HG02870 (cell line): Measurements from ENCODE around the gene SNAP47.

Source experiments
- ATAC-seq: cut with Tn5 transposase; IDR thresholded peaks from one replicate; pipeline ENCODE4 v1.9.1; 2021; ENCODE audit warnings: mild to moderate bottlenecking, moderate library complexity; ENCODE audit not compliant: unreplicated experiment

Gene SNAP47

DNA sequence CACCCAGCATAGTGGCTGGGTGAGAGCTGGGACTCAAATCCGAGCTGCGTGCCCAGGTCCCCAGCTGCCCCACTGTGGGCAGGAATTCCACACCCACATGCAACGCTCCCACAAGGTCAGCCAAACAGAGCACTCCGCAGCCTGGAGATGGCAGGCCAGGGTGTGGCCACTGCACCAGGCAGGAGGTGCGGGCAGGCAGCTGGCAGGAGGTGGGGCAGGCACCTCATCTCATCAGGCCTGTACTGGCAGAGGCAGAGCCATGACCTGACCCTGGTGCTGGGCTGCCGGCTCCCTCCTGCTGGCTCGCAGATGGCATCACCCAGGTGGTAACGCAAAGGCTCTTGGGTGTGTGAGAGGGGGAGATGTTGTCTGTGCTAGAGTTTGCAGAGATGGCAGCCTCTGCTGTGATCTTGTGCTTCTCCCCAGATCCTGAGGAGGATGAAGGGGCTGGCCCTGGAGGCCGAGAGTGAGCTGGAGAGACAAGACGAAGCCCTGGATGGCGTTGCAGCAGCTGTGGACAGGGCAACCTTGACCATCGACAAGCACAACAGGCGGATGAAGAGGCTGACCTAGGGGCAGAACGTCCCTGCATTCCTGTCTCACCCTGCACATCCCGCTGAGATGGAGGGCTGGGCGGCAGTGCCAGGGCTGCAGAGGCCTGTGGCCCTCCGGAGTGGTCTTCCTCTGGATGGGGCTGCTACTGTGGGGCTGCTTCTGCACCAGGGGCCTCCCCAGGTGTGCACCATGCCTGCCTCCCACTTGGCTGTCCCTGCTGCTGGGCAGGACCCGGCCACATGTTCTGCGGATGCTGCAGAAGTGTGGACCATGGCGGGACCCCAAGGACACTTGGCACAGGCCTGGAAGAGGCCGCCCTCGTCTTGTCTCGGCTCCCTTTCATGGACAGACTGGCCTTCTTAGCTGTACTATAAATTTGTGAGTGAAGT lies 45.1 kb downstream of the SNAP47 start:
- no peak for ATAC-seq

DNA sequence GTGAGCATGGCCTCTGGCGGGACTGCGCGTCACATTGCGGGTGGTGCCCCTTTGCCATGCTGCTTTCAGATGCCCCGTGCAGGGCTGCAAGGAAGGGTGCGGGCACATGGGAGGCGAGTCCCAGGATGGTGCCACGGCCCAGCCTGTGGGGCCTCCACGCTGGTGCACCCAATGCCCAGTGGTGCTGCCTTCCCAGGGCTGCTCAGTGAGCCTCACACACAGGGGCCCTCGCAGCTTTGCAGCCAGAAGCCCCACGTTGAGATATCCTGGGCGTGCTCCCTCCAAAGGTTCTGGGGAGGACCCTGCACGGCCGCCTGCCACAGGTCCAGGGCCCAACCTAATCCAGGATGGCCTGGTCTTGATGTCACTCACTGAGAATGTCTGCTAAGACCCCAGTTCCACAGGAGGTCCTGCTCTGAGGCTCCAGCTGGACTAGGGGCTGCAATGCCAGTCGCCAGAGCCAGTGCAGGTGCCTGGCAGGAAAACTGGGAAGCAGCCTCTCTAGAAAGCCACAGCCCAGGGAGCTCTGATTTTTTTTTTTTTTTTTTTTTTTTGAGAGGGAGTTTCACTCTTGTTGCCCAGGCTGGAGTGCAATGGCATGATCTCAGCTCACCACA lies 46.2 kb downstream of the SNAP47 start:
- no peak for ATAC-seq

DNA sequence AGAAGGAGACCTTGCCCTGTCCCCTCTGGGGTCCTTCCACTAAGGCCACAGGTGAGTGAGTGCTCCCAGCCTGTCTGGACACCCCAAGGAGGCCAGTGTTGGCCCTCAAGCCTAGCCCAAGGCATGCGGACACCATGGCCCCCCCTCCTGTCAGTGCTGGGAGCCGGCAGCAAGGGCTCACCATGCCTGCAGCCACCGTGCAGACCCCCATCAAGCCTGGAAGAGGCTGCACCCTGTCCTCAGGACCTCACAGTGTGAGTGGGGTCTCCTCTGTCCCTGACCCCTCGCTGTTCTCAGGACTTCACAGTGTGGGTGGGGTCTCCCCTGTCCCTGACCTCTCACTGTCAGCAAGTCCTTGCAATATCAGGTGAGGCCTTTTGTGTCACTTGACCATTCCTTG lies 47.0 kb downstream of the SNAP47 start:
- no peak for ATAC-seq

DNA sequence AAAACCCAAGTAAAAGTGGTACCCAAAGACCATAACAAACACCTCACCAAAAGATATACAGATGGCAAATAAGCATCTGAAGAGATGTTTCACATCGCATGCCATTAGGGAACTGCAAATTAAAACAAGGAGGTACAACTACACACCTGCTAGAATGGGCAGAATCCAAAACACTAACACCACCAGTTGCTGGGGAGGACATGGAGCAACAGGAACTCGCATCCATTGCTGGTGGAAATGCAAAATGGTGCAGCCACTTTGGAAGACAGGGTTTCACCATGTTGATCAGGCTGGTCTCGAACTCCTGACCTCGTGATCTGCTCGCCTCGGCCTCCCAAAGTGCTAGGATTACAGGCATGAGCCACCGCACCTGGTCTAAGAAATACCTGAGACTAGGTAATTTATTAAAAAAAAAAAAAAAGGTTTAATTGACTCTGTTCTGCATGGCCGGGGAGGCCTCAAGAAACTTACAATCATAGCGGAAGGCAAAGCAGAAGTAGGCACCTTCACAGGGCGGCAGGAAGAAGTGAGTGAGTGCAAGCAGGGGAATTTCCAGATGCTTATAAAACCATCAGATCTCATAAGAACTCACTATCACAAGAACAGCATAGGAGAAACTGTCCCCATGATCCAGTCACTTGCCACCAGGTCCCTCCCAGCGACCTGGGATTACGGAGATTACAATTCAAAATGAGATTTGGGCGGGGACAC lies 50.0 kb downstream of the SNAP47 start:
- ATAC-seq = no peak

DNA sequence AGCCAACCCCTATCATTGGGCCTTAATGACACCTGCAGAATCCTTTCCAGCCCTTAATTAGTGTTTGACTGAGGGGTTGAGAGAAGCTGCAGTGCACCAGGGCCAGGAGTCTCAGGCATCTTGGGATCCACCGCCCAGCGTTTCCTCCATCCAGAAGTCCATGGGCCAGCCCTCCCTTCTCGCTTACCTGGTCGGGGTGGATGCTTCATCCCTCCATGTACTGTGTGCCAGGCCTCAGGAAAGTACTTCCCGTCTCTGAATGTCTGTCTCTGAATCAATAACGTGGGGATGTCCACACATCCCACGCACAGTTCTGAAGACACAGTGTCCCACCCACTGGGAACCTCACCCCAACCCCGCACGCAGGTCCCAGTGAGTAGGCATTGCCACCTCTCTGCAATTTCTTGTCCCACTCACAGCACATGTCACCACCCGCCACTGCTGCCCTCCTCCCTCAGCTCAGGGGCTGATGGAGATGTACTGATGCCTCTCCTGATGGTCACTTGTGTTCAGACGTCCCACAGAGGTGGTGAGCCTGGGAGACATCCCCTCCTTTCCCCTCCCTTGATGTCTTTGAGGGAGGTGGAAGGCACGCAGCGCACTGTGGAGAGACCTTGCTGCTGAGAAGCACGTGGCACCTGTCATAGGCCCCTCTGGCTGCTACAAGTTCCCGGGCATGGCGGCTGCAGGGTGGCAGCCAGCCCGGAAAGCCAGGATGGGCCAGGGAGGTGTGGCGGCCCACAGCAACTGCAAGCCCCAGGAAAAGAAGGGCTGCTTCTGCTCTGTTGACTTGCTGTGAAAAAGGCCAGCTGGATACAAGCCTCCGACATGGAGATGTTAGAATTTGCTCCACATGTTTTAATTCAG lies 50.8 kb downstream of the SNAP47 start:
- no peak for ATAC-seq

DNA sequence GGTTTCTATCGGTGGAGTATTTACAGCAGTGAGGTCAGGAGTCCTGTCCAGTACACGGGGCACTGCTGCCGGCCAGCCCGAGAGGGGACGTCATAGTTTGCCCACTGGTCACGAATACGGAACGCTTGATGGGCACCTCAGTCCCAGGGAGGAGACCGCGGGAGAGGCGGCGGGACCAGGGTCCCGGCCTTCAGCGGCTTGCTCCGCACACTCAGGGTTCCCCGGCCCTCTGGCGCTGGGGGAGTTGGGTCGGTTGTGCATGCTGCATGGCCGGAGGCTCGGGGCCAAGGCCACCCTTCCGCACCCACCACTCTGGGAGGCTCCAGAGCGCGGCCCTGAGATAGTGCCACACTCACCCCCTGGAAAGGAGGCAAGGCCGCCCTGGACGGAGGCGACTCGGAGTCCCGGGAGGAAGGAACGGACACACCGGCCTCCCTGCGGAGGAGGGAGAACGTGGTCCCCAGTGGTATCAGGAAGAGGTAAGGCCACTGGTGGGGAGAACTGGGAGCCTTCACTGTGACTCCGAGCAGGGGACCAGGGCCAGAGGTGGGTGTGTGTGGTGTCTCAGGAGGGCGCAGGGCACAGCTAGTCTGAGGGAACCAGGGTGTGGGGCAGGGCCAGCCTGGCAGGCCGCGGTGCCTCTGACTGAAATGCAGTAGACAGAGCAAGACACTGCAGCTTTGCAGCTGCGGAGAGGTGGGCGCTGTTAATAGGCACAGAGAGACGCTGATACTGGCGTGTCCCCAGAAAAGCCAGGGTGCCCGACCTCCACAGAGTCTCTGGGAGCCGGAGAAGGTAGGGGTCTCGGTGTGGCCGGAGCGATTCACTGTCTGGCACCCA lies 51.7 kb downstream of the SNAP47 start:
- ATAC-seq = peak; percentile 0

DNA sequence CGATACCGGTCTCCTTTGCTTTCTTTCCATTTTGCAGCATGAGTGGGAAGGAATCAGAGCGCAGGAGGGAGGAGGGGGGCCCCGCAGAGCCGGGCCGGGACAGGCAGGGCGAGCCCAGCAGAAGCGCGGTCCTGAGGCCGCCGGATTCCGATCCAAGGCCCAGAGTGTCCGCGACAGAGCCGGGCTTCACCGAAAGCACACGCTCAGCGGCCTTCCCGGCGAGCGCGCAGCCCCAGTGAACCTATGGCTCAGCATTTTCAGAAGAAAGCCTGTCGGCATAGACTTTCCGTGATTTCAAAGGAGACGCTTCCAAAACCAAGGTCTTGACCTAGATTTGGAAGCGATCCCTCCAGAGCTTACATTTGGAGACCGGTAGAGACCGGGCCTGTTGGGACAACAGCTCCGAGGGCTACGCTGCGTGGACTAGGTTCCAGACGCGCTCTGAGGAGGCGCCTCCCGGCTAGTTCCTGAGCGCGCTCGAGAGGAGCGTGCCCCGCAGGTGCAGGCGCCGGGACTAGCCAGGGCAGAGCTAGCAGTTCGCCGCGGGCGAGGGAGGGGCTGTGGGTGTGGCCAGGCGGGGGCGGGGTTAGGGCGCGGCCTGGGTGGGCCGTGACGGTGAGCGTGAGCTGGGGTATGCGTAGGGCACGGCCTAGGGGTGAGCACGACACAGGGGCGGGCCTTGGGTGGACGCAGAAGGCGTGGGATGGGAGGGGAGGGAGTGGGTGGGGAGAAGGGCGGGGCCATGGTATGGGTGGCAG lies 52.5 kb downstream of the SNAP47 start:
- peak; percentile 89 for ATAC-seq

DNA sequence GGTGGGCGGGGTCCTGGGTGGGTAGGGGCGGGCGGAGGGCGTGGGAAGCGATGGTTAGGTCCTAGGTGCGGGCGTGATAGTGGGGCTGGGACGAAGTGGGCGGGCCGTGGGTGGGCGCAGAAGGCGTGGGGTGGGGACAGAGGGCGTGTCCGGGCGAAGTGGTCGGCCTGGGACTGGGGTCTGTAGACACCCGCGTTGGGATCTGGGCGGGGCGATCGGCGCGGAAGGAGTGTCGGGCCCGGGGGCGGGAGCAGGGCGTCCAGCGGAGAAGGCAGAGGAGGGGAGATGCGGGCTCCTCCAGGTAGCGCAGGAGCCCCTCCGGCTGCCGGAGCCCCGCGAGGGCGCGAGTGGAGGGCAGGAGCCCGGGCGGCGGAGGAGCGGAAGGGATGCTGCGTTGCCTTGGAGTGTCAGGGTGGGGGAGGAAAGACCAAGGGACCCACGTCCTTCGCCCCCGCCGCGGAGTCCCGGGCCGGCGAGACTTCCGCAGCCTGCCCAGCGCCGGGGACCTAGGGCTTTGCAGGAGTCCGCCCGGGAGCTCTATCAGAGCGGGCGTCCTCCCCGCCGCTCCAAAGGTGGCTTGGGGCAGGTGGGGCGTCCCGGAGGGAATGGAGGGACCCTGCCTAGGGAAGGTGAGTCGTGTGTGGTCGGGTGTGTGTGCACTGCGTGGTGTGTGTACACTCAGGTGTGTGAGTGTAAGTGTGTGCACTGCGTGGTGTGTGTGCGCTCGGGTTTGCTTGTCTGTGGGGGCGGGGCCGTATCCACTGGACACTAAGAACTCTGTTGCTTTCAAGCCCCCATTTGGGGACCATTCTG lies 53.2 kb downstream of the SNAP47 start:
- ATAC-seq = peak; percentile 50

DNA sequence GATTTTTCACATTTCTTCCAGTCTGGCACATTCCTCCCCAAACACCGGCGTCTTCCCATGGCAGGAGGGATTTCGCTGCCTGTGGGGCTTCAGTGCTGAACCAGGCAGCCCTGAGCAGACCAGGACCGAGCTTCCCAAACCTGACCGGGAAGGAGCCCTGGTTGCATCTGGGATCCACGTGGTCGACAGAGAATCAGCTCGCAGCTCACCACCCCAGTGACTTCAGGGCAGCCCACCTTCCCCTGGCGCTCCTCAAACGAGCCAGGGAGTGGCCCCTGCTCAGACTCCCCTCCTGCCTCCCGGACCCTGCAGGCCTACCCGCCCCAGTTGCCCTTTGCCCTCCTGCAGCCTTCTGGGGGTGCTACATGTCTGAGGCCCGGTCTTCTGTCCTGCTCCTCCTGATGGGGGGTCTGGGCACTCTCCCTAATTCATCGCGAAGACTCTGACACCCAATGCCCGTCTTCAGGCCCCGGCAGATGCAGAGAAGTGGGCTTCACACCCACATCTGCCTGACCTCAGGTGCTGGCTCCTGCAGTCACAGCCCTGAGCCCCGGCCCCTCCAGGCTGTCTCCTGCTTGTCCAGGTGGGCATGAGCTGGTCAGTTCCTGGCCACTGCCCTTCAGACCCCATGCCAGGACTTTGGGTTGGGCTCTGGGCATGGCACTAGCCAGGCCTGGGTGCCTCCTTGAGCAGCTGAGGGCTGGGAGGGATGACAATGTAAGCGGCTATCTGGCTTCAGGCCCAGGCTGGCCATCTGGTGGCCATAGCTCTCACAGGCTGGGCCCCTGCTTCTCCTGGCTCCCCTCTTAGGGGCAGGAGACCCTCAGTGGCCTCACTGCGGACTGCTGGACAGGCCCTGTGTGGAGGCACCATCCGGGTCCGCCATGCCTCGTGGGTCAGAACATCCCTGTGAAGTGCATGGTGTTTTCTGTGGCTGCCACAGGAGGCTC lies 54.1 kb downstream of the SNAP47 start:
- ATAC-seq = no peak

DNA sequence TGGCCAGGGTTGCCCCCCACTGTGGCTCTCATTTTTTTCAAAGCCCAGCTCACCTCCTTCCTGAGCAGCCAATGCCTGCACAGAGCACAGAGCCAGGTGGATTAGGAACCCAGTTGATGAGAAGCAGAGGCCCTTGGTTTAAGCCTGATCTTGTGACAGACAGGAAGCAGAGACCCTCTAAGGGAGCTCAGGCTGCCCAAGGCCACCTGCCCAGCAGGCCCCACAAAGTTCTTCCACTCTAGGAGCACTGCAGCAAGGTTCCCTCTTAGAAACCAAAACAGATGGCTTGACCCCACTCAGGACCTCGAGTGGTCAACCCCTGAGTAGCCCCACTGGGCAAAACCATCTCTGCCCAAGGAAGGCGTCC lies 54.8 kb downstream of the SNAP47 start:
- no peak for ATAC-seq

DNA sequence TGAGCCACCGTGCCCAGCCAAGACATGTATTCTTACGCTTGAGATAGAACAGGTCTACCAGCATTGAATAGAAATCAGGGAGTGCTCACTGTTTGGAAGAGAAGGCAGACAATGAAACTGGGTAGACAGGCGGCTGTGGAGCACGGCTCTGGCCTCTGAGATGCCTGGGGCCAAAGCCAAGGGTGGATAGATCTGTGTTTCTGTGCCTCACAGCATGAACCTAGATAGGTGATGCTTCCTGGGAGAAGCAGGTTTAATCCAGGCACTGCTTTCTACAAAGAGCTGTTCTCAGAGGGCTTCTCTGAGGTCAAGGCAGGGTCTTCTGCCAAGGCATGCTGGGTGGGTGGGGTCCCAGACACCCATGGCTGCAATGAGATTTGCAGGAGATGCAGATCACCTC lies 55.6 kb downstream of the SNAP47 start:
- ATAC-seq = no peak

DNA sequence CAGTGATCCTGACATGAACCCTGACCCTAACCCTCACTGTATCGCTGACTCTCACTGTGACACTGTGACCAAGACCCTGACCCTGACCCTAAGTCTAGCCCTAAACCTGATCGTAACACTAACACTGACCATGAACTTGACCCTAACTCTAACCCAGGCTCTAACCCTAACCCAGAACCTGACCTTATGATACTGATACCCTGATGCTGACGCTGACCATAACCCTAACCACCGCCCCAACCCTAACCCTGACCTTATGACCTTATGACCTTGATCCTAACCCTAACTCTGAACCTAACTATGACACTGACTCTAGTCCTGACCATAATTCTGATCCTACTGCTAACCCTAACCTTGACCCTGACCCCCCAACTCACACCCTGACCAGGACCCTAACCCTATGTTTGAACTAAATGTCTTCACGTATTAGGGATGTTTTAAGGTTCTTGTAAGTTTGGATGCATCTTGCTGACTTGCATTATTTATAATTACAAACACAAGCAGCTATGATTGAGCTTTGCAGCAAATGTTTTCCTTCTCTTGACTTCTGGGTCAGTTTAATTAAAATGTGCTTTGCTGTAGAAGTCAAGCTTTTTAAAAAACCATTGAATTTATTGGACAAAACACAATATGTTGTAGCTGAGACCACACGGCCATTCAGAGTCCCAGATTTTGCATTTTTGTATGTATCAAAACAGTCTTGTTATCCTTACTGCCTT lies 56.3 kb downstream of the SNAP47 start:
- ATAC-seq = no peak

DNA sequence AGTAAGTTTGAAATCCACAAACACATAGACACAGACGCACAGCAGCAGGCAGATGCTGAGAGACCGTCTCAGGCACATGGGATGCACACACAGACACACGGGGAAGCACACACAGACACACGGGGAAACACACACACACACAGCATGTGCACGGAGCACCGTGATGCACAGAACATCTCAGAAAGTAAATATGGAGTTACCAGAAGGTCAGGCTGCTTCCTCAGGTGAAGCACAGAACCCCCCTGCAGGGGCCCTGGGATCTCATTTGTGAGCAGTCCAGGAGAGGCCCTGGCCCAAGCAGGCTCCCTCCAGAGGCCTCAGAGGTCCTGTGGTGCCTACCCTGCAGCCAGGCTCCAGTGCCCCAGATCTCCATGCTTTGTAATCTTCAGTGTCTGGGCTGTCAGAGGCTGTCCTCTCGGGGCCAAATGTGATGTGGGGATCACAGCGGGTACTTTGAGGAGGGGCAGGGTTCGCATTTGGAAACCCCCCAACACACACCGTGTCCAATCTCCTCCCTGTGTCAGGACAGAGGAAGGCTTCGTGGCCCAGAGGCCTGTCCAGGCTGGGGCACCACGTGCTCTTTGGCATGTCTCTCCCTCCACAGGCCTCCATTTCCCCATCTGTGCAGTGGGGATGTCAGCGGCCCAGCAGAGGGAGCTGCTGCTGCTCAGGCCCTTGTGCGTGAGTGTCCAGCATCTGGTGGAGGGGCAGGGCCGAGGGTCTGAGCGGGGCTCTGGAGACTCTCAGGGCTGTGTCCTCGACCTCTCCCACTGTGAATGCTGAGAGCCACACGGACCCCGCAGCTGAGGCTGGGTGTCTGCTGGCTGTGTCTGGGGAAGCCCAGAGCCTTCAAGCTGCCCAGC lies 57.2 kb downstream of the SNAP47 start:
- ATAC-seq = no peak

DNA sequence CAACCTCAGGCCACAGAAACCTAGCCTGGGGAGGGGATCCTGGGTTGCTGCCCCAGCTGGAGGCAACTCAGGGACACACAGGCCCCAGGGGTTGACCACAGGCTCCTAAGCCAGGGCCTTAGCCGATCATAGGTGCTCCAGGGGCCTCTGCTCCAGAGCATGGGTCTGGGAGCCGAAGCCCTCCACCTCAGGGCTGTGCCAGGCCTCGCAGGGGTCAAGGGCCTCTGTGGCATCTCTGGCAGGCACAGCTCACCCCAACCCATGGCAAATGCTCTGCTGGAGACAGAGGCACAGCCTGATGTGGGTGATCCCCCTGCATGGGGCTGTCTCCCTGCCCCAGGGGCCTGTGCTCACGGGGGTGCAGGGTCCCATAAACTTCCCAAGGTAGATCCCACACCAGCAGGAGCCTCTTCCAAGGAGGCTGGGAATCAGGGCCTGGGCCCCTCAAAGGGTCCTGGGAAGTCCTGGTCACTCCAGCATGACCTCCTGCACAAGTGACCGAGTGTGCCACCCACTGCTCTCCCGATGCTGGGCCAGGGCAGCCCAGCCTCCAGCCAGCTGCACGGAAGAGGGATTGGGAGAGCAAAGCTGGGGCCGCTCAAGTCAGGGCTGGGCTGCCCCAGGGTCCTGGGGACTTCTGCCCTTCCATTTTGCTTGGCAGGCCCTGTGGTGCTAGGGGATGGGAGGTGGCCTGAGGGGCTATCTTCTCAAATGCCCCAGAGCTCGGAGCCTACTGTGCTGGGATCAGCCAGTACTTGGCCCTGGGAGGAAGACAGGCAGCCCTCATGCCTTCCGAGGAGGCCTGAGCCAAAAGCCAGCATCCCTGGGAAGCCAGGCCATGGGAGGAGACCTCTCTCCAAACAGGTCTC lies 58.1 kb downstream of the SNAP47 start:
- no peak for ATAC-seq
